GM13977 (cell line): Measurements from ENCODE around the gene DHODH.

ENCODE experiments used
- DNase-seq: peaks from one replicate; pipeline ENCODE4 v3.0.0; 2012; ENCODE audit warnings: low spot score
- in situ Hi-C: fragments of 300-500 bp; cut with MboI; formaldehyde crosslinking; loops from one replicate; pipeline ENCODE4 v1.12.0; 2022; ENCODE audit warnings: low sequenced_read_pairs, low pct_unique_long_range_greater_than_20kb, mixed read lengths, inconsistent platforms; ENCODE audit not compliant: unreplicated experiment
- TF ChIP-seq, protein P1 (sequence below): IDR thresholded peaks from 2 replicates; pipeline ENCODE4 v1.5.1; 2012; ENCODE audit warnings: mild to moderate bottlenecking, control low read depth; ENCODE audit not compliant: insufficient read depth; ENCODE audit errors: extremely low read depth, missing control alignments

The DHODH gene

DNA sequence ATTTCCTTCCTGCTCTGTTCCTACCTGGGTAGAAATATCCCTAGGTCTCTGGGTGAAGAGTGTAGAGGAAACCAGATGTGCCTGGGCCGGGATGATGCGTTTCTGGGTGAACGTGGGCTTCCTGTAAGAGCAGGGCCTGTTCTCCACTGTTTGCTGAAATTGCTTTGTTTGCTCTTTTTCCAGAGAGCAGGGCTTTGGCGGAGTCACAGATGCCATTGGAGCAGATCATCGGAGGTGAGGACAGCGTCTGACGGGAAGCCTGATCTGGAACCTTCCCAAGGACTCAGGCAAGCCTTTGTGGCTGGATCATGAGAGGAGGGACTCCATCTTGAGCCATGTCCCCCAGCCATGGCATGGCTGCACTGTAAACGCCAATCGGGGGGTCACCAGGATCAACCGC is 15.4 kb downstream of the DHODH start:
- TF ChIP-seq, protein P1, sequence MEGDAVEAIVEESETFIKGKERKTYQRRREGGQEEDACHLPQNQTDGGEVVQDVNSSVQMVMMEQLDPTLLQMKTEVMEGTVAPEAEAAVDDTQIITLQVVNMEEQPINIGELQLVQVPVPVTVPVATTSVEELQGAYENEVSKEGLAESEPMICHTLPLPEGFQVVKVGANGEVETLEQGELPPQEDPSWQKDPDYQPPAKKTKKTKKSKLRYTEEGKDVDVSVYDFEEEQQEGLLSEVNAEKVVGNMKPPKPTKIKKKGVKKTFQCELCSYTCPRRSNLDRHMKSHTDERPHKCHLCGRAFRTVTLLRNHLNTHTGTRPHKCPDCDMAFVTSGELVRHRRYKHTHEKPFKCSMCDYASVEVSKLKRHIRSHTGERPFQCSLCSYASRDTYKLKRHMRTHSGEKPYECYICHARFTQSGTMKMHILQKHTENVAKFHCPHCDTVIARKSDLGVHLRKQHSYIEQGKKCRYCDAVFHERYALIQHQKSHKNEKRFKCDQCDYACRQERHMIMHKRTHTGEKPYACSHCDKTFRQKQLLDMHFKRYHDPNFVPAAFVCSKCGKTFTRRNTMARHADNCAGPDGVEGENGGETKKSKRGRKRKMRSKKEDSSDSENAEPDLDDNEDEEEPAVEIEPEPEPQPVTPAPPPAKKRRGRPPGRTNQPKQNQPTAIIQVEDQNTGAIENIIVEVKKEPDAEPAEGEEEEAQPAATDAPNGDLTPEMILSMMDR, result no peak
- in situ Hi-C loops, result no loop called here
- no peak for DNase-seq

DNA sequence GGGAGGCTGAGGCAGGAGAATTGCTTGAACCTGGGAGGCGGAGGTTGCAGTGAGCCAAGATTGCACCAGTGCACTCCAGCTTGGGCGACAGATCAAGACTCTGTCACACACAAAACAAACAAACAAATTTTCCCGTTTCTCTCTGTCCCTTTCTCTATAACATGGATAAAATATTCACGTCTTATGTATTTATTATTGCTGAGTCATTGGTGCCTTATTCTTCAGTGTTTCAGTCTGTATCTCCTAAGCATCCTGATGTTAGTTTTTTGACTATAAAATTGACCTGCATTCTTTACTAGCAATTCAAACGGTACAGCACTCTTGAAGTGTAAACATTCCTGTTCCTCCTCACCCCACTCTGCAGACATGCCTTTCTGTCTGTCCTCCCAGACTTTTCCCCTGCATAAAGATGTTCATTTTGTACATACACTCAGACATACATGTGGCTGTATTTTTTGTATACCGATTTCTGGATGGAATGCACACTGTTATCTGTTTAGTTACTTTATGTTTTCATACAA is 16.4 kb downstream of the DHODH start:
- in situ Hi-C loops, result no loop called here
- TF ChIP-seq, protein P1, result no peak
- DNase-seq, result no peak

DNA sequence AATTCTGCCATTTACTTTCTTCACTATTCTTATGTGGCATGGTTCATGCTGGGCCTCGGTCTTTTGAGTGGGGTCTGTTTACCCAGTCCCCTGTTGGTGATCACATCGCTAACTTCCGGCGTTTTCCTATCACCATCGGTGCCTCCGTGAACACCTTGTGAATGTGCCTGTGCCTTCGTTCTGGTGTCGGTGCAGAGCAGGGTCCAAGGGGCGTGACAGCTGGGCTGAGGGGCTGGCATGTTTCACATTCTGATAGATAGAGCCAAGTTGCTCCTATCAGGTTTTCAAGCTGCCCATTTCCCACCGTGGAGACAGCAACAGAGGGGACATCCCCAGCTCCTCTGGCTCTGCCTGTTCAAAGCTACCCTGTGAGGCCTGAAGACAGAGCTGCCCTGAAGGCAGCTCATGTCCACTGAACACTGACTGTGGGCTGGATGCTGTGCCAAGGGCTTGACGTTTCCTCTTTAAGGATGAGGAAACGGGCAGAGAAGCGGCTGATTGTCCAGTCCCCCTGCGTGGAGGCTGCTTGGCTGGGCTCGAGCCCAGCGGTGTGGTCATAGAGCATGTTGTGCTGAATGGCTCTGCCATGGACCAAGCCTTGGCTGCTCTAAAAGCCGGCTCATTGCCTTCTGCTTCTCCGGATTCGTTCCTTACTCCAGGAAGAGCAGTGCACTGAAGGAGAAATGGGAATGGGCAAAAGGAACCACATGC is 17.0 kb downstream of the DHODH start:
- TF ChIP-seq, protein P1, result no peak
- no peak for DNase-seq
- in situ Hi-C loops, result no loop called here

DNA sequence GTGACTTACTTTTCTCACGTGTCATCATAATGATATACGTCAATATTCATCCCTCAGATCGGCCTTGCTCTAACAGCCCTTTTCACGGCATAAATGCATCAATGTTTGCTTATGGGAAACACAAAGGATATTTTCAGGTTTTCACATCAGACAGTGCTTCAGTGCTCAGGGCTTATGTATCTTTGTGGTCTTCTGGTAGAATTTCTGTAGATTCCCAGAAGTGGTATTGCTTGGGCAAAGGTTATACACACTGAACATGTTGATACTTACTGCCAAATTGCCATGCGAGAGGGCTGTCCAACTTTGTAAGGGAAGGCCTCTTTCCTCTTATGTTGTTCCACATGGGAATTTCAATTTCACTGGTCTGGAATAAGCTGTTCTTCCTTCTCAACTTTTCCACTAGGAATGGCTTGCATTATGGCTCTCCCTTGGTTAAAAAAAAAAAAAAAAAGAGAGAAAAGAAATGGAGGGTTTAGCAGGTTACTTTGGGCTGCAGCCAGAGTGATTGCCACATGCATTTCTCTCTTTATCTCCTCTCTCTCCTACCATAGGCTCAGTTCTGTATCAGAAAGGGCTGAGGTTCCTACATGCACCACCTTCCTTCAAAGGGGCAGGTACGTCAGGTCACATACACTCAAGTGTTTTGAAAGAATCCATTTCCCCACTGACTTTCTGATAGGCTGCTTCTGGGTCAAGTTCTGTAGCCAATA is 19.3 kb downstream of the DHODH start:
- DNase-seq, result no peak
- TF ChIP-seq, protein P1, result no peak
- in situ Hi-C loops, result no loop called here

DNA sequence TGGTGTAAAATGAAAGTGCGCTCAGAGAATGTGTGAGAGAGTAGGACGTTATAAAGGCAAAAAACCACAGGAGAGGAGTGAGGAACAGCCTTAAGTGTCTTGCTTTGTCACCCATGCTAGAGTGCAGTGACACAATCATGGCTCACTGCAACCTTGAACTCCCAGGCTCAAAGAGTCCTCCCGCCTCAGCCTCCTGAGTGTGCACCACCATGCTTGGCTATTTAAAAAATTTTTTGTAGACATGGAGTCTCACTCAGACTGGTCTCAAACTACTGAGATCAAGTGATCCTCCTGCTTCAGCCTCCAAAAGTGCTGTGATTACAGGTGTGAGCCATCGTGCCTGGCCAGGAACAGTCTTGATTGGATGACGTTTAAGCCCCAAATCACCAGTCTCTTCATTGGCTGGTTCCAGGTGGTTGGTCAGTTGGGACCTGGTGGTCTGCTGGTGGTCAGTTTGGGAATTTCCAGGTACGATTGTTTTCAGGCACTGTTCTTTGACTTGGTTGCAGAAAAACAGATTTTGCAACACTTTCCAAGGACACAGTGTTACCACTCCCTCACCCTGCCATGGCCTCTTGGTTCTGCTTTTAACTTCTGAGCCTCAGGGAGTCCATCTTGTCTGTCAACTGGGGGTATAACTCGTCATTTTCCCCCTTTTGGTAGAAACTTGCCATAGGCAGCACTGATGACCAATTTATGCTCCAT is 21.2 kb downstream of the DHODH start:
- TF ChIP-seq, protein P1, result no peak
- in situ Hi-C loops, result no loop called here
- DNase-seq, result no peak

DNA sequence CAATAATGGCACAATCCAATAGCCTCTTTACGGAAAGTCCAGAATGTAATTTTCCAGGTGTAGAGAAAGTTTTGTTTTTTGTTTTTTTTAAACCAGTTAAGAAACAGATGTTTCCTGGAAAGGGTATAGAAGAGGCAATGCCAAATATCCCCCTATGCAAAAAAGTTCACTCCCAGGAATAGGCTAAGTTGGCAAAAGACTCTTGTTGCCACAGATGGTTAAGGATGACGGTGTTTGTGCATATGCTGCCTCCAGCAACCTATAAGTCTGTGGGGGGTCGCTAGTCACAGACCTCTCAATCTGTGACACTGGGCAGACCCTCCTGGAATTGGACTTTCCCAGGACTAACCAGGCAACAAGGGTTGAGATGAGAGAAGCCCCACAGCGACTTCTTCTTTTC is 24.9 kb downstream of the DHODH start:
- in situ Hi-C loops, result no loop called here
- no peak for DNase-seq
- TF ChIP-seq, protein P1, result no peak
